Keratinocyte (primary cell): ENCODE results near the gene PHF23. TPM values are rescaled to one million over a fixed set of nuclear protein-coding genes. Genes with fewer than 3 reads are reported as not detected.
"Not testable (repeated sequence)": the region's sequence is repeated elsewhere in the genome, so short reads cannot be mapped to it uniquely, and the experiment has no call there.

Source experiments
- DNase-seq: peaks from one replicate; pipeline ENCODE4 v3.0.0-alpha.2; 2011; ENCODE audit warnings: low read depth, missing footprints, low spot score
- FAIRE-seq: peaks from 2 replicates; lab custom pipeline; 2011; peaks lifted over from hg19 to GRCh38; lab: Jason Lieb, UNC
- H2AFZ ChIP-seq: 2 replicates; pipeline ENCODE4 v1.6.0; 2012; ENCODE audit warnings: low read length, control low read depth, inconsistent platforms; ENCODE audit not compliant: control insufficient read depth
- H3K27ac ChIP-seq: 2 replicates; pipeline ENCODE4 v1.5.1; 2011; ENCODE audit warnings: low read length; ENCODE audit not compliant: control insufficient read depth, insufficient read depth
- H3K27me3 ChIP-seq: 3 replicates; pipeline ENCODE4 v1.6.0; 2011; ENCODE audit warnings: low read length; ENCODE audit not compliant: control insufficient read depth, insufficient read depth; ENCODE audit errors: extremely low read depth
- H3K36me3 ChIP-seq, 2 experiments: 2 replicates in 1 of 2; 3 replicates in 1 of 2; pipeline ENCODE4 v1.5.1; 2011; ENCODE audit warnings: low read length in 2 of 2, mild to moderate bottlenecking in 1 of 2; ENCODE audit not compliant: control insufficient read depth in 2 of 2, insufficient read depth in 2 of 2; ENCODE audit errors: extremely low read depth in 1 of 2
- H3K4me1 ChIP-seq: 3 replicates; pipeline ENCODE4 v1.5.1; 2011; ENCODE audit warnings: low read length; ENCODE audit not compliant: control insufficient read depth, insufficient read depth; ENCODE audit errors: extremely low read depth
- H3K4me2 ChIP-seq: 3 replicates; pipeline ENCODE4 v1.6.0; 2011; ENCODE audit warnings: low read depth, low read length; ENCODE audit not compliant: control insufficient read depth, insufficient read depth; ENCODE audit errors: extremely low read depth
- H3K4me3 ChIP-seq, 3 experiments: fragments of 200-600 bp in 1 of 3; sonication (generic) in 1 of 3; 2 replicates in 2 of 3; 3 replicates in 1 of 3; pipeline ENCODE4 v1.5.1; 2011 to 2016; ENCODE audit warnings: low read length in 3 of 3, mild to moderate bottlenecking in 3 of 3, control low read depth in 2 of 3, inconsistent platforms in 1 of 3, low read depth in 1 of 3, mixed read lengths in 1 of 3, mixed run types in 1 of 3, moderate library complexity in 1 of 3; ENCODE audit not compliant: control insufficient read depth in 2 of 3, insufficient read depth in 2 of 3; ENCODE audit errors: extremely low read depth in 1 of 3
- H3K79me2 ChIP-seq: 2 replicates; pipeline ENCODE4 v1.6.0; 2012; ENCODE audit warnings: low read length; ENCODE audit not compliant: control insufficient read depth, insufficient read depth
- H3K9ac ChIP-seq: 3 replicates; pipeline ENCODE4 v1.6.0; 2011; ENCODE audit warnings: low read length; ENCODE audit not compliant: control insufficient read depth, insufficient read depth; ENCODE audit errors: extremely low read depth
- H3K9me1 ChIP-seq: 3 replicates; pipeline ENCODE4 v1.6.0; 2011; ENCODE audit warnings: low read length; ENCODE audit not compliant: control insufficient read depth, insufficient read depth; ENCODE audit errors: extremely low read depth
- H3K9me3 ChIP-seq: 2 replicates; pipeline ENCODE4 v1.5.1; 2012; ENCODE audit warnings: low read depth, low read length; ENCODE audit not compliant: control insufficient read depth
- H4K20me1 ChIP-seq: 3 replicates; pipeline ENCODE4 v1.6.0; 2011; ENCODE audit warnings: low read length; ENCODE audit not compliant: control insufficient read depth, insufficient read depth; ENCODE audit errors: extremely low read depth
- EZH2 ChIP-seq: IDR thresholded peaks from one replicate; pipeline ENCODE4 v1.6.1; 2012; ENCODE audit warnings: inconsistent platforms, mild to moderate bottlenecking, low read length, moderate library complexity
- dilution Hi-C: fragments of 300-500 bp; cut with MboI; formaldehyde crosslinking; loops from one replicate; pipeline ENCODE4 v1.7.0; 2020; ENCODE audit warnings: low sequenced_read_pairs; ENCODE audit not compliant: extremely low pct_ligation_motif_present
- polyA plus RNA-seq, 5 experiments: library from polyadenylated mRNA; depleted of rRNA in 3 of 5; stranded (reverse) in 3 of 5; stranded (forward) in 1 of 5; unstranded in 1 of 5; fragments of >200 nt; gene quantifications; 1 replicate in 1 of 5; 2 replicates in 3 of 5; 3 replicates in 1 of 5; pipeline versions ENCODE4 v1.2.1 to v1.2.3, GENCODE V29; 2011 to 2012; ENCODE audit warnings: missing spikeins in 2 of 5, low read depth in 1 of 5, low replicate concordance in 1 of 5
- TF ChIP-seq, protein P1 (sequence below), 3 experiments: IDR thresholded peaks in 1 of 3; conservative IDR thresholded peaks in 1 of 3; optimal IDR thresholded peaks in 1 of 3; 2 replicates in 2 of 3; 3 replicates in 1 of 3; pipeline versions ENCODE3 to v1.5.1; 2011; ENCODE audit warnings: low read length in 3 of 3, mild to moderate bottlenecking in 3 of 3, moderate library complexity in 2 of 3, control low read depth in 1 of 3, inconsistent platforms in 1 of 3; ENCODE audit not compliant: insufficient read depth in 2 of 3; ENCODE audit errors: extremely low read depth in 1 of 3

PHF23 gene
- polyA plus RNA-seq, 1 donor (not counting 4 experiments of a cell fraction or from before 2014, with no cell fraction given), result 52.8 TPM

DNA sequence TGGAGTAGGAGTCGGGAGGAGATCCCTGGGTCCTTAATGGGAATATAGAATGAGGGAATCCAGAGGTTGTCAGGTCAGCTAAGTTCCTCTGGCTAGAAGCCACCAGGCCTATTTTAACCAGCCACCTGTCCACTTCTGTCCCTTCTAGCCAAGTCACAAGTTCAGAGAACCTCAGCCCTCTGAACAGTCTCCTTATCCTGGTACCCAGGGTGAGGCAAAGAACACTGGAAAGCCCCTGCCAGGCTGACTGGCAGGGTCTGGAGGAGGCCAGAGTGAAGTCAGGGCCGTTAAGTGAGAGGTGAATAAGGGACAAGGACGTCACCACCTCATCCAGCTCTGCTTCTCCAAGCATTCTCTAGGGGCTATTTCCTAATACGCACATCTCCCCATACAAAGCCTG, 9.5 kb upstream of the PHF23 start:
- DNase-seq, result no peak
- no peaks in the 10 kb centered on the region for H4K20me1 ChIP-seq
- peaks cover 58% of the 10 kb centered on the region for H3K79me2 ChIP-seq
- no peak overlapping the region for H2AFZ ChIP-seq
- H3K9ac ChIP-seq, result no peak overlapping the region
- no peak overlapping the region for H3K27ac ChIP-seq
- H3K36me3 ChIP-seq, result peaks cover 17 to 21% of the 10 kb centered on the region in 2 experiments
- TF ChIP-seq EZH2, result no peak
- TF ChIP-seq, protein P1, sequence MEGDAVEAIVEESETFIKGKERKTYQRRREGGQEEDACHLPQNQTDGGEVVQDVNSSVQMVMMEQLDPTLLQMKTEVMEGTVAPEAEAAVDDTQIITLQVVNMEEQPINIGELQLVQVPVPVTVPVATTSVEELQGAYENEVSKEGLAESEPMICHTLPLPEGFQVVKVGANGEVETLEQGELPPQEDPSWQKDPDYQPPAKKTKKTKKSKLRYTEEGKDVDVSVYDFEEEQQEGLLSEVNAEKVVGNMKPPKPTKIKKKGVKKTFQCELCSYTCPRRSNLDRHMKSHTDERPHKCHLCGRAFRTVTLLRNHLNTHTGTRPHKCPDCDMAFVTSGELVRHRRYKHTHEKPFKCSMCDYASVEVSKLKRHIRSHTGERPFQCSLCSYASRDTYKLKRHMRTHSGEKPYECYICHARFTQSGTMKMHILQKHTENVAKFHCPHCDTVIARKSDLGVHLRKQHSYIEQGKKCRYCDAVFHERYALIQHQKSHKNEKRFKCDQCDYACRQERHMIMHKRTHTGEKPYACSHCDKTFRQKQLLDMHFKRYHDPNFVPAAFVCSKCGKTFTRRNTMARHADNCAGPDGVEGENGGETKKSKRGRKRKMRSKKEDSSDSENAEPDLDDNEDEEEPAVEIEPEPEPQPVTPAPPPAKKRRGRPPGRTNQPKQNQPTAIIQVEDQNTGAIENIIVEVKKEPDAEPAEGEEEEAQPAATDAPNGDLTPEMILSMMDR (optimal IDR thresholded peaks at IDR 0.05 in 1 of 3, IDR thresholded peaks at IDR 0.05 in 1 of 3, conservative IDR thresholded peaks at IDR 0.05 in 1 of 3; ENCODE audit: extremely low read depth in 1 of 3, insufficient read depth in 2 of 3, low read length in 3 of 3), result no peak
- peaks cover 18% of the 10 kb centered on the region for H3K4me1 ChIP-seq
- H3K9me3 ChIP-seq, result no peaks in the 10 kb centered on the region
- no peak for FAIRE-seq
- no peaks in the 10 kb centered on the region for H3K27me3 ChIP-seq
- dilution Hi-C loops, result no loop called here
- peak overlapping the region; percentile 31 for H3K4me2 ChIP-seq
- H3K4me3 ChIP-seq, result peak overlapping the region in 1 of 3 experiments; percentile 17
- no peaks in the 10 kb centered on the region for H3K9me1 ChIP-seq

DNA sequence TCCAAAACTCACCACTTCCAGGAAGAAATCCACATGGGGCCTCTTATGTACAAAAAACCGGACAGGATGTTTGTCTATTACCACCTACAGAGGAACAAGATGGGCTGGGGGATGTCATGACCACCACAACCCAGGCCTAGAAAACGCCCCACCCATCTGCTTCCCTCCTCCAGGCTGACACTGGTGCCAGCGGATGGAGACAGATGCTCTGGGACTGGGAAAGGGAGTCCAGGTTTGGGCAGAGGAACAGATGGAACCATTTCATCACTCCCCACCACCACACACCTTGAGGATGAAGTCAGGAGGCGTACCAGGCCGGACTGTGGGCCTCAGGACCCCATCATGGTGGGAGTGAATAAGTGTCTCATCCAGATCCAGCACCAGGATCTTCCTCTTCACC, 7.5 kb upstream of the PHF23 start:
- H3K9me1 ChIP-seq, result no peaks in the 10 kb centered on the region
- no peaks in the 10 kb centered on the region for H3K27me3 ChIP-seq
- no peak overlapping the region for H2AFZ ChIP-seq
- TF ChIP-seq, protein P1 (optimal IDR thresholded peaks at IDR 0.05 in 1 of 3, IDR thresholded peaks at IDR 0.05 in 1 of 3, conservative IDR thresholded peaks at IDR 0.05 in 1 of 3; ENCODE audit: extremely low read depth in 1 of 3, insufficient read depth in 2 of 3, low read length in 3 of 3), result no peak
- no peak for TF ChIP-seq EZH2
- no peak overlapping the region for H3K4me3 ChIP-seq
- no peak overlapping the region for H3K4me2 ChIP-seq
- H3K4me1 ChIP-seq, result peaks cover 15% of the 10 kb centered on the region
- no peaks in the 10 kb centered on the region for H3K9me3 ChIP-seq
- FAIRE-seq (no peak), DNase-seq (no peak)
- H3K9ac ChIP-seq, result no peak overlapping the region
- peaks cover 49% of the 10 kb centered on the region for H3K79me2 ChIP-seq
- dilution Hi-C loops, result no loop called here
- no peak overlapping the region for H3K27ac ChIP-seq
- H4K20me1 ChIP-seq, result no peaks in the 10 kb centered on the region
- peaks cover 19 to 21% of the 10 kb centered on the region in 2 experiments for H3K36me3 ChIP-seq

DNA sequence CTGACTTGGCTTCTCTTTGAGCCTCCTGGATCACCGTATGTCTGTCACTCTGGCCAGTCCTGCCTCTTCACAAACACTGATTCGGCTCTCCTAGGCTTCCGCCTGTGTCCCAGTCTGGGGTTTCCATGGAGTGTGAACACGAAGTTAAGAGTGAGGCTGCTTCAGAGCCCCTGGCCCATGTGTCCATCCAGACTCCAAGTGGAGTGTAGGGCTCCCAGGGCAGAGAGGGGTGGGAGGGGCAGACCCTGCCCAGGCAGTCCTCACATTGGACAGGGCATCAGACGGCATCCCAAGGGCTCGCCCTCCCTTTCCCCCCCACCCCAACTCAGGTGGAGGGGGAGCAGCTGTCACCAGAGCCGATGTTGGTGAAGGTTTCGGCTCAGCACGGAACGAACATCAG, 4.6 kb upstream of the PHF23 start:
- H2AFZ ChIP-seq, dilution Hi-C loops, H3K4me3 ChIP-seq, H3K4me2 ChIP-seq, H4K20me1 ChIP-seq, H3K9me1 ChIP-seq, H3K27me3 ChIP-seq, DNase-seq, H3K27ac ChIP-seq, H3K9ac ChIP-seq, H3K9me3 ChIP-seq, FAIRE-seq: not testable (repeated sequence)
- Histone ChIP-seq H3K36me3 (peaks cover 20 to 25% of the 10 kb centered on the region in 2 experiments), H3K79me2 (peaks cover 39% of the 10 kb centered on the region), H3K4me1 (peaks cover 20% of the 10 kb centered on the region)
